Panc1 (cell line): Measurements from ENCODE around the gene IRF7.

Experiments
- POLR2AphosphoS5 ChIP-seq: IDR thresholded peaks from 2 replicates; pipeline ENCODE4 v1.6.1; 2012; ENCODE audit warnings: mild to moderate bottlenecking, low read depth, low read length, moderate library complexity
- SIN3A ChIP-seq: IDR thresholded peaks from 2 replicates; pipeline ENCODE4 v1.6.1; 2012; ENCODE audit warnings: low read depth, mild to moderate bottlenecking, low read length, moderate library complexity, borderline replicate concordance; ENCODE audit not compliant: insufficient read depth
- TF ChIP-seq, protein P1 (sequence below): fragments of 450-650 bp; IDR thresholded peaks from 2 replicates; pipeline ENCODE4 v1.5.1; 2017; ENCODE audit warnings: mild to moderate bottlenecking

- TF ChIP-seq, protein P1, sequence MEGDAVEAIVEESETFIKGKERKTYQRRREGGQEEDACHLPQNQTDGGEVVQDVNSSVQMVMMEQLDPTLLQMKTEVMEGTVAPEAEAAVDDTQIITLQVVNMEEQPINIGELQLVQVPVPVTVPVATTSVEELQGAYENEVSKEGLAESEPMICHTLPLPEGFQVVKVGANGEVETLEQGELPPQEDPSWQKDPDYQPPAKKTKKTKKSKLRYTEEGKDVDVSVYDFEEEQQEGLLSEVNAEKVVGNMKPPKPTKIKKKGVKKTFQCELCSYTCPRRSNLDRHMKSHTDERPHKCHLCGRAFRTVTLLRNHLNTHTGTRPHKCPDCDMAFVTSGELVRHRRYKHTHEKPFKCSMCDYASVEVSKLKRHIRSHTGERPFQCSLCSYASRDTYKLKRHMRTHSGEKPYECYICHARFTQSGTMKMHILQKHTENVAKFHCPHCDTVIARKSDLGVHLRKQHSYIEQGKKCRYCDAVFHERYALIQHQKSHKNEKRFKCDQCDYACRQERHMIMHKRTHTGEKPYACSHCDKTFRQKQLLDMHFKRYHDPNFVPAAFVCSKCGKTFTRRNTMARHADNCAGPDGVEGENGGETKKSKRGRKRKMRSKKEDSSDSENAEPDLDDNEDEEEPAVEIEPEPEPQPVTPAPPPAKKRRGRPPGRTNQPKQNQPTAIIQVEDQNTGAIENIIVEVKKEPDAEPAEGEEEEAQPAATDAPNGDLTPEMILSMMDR = no peak
- TF ChIP-seq SIN3A = no peak
- TF ChIP-seq POLR2AphosphoS5 = no peak
Measured at GRCh38 chr11:573146-573759, 42.5 kb downstream of the IRF7 start.
